Epidermal melanocyte (primary cell): Measurements from ENCODE around the gene OR4B1.
"Not testable (repeated sequence)": the region's sequence is repeated elsewhere in the genome, so short reads cannot be mapped to it uniquely, and the experiment has no call there.

Experiments used
- DNase-seq: peaks from one replicate; pipeline ENCODE4 v3.0.0; 2011; ENCODE audit warnings: low spot score; ENCODE audit not compliant: insufficient read length

OR4B1 gene, protein sequence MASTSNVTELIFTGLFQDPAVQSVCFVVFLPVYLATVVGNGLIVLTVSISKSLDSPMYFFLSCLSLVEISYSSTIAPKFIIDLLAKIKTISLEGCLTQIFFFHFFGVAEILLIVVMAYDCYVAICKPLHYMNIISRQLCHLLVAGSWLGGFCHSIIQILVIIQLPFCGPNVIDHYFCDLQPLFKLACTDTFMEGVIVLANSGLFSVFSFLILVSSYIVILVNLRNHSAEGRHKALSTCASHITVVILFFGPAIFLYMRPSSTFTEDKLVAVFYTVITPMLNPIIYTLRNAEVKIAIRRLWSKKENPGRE

DNA sequence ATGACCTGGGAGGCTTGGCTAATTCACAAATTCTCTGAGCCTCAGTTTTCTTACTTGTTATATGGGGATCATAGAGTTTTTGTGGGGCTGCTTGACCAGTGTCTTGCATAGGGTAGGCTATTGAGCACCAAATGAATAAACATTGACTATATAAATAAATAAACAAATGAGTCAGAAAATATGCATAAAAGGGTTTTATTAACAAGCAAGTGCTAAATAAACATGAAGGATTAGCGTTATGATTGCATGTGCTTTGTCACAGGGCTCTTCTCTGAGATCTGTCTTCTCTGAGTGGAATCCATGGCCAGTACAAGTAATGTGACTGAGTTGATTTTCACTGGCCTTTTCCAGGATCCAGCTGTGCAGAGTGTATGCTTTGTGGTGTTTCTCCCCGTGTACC lies at the start of gene OR4B1:
Gene OR4B1 (plus strand): TSS at position 301 of the 400 bp plus-strand sequence. CDS start 0 bp downstream, at position 301.
- DNase-seq = no peak

GRCh38 chr11:48167380-48167779 lies 49.2 kb upstream of the OR4B1 start:
- DNase-seq = no peak

DNA sequence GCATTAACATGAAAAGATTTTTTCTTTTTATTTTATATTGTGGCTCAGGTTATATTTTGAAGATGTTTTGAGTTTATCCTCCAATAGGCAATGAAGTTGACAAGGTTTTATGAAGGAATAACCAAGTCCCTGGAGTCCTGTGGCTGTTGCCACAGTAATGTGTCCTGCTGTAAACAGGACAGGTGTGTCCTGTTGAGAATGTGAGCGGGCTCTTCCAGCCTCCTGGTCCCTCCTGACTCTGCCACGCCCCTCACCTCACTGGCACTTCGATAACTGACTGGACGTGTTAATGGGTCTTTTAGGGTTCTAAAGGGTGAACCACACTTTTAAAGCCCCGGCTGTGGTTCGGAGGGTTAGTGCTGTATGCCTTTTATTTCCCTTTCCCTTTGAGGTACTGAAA lies 47.8 kb upstream of the OR4B1 start:
- no peak for DNase-seq

DNA sequence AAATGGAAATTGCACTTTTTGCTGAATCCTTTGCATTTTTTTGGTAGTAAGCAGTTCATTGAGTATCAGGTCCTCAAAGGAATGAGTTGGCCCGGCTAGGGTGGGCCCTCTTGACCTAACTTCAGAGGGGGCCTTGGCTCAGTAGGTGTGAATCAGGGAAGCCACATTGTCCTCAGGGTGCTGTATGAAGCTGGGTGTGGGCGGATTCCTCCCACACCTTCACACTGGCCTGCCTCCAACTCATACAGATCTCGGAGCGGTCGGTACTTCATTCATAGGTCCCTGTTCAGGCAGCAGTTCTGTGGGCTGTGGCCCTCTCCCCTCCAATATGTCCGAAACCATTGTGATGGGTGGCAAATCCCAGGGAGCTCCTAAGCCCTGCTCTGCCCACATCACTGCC lies 47.4 kb upstream of the OR4B1 start:
- DNase-seq = no peak

- no peak for DNase-seq
These were observed 46.9 kb upstream of the OR4B1 start for GRCh38 chr11:48169717-48170116.

- DNase-seq = no peak
These were observed 46.1 kb upstream of the OR4B1 start for GRCh38 chr11:48170241-48171233.

DNA sequence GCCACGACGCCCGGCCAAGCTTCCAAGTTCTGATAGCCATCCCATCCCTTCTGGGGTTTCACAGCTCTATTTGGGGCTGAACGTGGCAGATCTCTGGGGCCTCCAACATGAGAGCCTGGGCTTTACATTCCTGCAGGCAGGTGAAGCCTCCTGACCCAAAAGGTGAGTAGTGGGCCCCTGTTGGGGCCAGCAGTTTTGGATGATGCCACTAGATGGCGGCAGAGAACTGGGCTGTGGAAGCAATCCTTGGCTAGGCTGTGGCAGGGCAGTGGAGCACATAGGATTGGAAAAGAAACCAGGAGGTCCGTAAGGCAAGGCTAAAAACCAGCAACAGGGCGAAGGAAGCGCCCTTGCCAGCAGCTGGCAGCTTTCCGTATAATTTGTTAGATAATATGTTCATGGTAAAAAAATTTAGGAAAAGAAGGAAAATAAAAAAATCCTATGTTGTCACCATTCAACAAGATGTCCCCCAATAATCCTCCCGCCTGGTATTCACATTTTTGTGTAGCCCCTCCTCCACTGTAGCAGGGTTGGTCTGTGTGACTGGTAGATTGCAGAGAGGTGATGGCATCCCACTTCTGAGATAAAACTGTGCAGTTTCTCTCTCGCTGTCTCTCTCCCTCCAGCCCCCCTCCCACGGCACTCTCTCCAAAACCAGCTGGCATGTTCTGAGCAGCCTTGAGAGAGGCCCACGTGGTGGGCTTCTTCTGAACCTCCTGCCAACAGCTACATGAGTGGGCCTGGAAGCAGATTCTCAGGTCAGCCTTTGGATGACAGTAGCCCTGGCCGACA lies 43.6 kb upstream of the OR4B1 start:
- peak; percentile 37 for DNase-seq

DNA sequence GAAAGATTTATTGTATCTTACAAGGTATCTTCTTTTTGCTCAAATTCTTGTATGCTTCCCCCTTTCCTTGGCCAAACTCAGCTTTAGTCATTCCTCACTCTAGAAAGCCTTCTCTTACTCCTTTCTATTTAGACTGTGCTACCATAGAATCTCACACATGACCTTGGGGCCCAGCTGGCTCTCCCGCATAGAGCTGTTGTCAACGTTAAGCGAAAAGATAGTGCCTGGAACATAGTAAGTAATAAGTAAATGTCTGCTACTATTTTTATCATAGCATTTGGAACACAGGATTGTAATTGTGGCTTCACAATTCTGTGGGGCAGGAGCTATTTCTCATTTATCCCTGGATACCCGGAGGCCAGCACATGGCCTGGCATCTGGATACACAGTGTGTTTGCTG lies 38.9 kb upstream of the OR4B1 start:
- DNase-seq = no peak

- DNase-seq = no peak
These were observed 36.0 kb upstream of the OR4B1 start for GRCh38 chr11:48180627-48181026.

GRCh38 chr11:48182860-48183526 lies 33.6 kb upstream of the OR4B1 start:
- DNase-seq = no peak

DNA sequence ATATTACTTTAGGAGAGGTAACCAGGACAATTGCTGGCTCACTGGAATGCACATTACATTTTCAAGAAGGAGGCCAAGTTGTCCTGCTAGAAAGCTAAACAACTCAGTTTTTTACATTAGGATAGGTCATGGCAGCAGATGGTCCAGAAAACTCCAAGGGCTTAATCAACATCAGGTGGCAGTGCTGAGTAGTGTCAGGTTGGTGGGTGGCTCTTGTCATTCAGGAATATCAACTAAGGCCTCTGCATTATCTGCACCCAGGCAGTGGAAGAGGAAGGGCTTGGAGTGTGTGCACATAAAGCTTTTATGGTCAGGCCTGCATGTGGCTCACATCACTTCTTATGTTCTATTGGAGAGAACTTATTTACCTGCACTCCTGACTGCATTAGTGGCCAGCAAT lies 32.2 kb upstream of the OR4B1 start:
- no peak for DNase-seq

GRCh38 chr11:48190906-48191654 lies 25.5 kb upstream of the OR4B1 start:
- not testable (repeated sequence) for DNase-seq

DNA sequence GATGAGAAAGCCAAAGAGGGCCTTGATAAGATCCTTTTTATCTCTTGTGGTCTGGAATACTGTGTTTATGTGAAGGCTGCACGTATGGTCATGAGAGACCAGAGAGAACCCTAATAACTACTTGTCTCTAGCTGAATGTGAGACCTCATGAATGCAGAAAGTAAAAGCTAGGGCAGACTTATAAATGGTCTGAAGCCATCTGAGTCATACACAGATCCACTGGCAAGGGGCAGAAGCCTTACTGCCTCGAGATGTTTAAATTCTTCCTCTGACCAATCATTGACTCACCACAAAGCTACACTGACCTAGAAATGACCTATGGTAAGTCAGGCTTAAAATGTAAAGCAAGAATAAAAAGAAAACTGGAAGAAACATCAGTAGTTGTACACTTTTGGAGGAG lies 22.7 kb upstream of the OR4B1 start:
- DNase-seq = no peak

DNA sequence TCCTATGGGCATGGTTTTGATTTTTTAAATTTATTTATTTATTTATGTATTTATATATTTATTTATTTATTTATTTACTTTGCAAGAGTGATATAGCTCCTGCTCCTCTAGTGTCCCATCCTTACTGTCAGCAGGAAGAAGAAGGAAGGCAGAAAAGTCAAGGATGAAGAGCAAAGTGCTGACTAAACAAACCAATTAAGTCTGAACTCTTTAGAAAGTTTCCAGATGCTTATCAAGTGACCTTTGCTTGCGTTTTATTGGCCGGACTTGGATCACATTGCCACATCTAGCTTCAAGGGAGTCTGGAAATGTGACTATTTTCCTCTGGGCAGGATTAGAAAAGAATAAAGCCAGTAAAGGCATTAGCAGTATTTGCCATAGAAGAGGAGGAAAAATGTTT lies 8.7 kb upstream of the OR4B1 start:
- no peak for DNase-seq

GRCh38 chr11:48210052-48210451 lies 6.6 kb upstream of the OR4B1 start:
- DNase-seq = no peak

- DNase-seq = no peak
These were observed 12.2 kb downstream of the OR4B1 start for GRCh38 chr11:48228761-48229160.

DNA sequence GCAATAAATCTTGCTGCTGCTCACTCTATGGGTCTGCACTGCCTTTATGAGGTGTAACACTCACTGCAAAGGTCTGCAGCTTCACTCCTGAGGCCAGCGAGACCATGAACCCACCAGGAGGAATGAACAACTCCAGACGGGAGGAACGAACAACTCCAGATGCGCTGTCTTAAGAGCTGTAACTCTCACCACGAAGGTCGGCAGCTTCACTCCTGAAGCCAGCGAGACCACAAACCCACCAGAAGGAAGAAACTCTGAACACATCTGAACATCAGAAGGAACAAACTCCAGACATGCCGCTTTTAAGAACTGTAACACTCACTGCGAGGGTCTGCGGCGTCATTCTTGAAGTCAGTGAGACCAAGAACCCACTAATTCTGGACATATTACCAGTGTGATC lies 13.4 kb downstream of the OR4B1 start:
- DNase-seq = not testable (repeated sequence)

DNA sequence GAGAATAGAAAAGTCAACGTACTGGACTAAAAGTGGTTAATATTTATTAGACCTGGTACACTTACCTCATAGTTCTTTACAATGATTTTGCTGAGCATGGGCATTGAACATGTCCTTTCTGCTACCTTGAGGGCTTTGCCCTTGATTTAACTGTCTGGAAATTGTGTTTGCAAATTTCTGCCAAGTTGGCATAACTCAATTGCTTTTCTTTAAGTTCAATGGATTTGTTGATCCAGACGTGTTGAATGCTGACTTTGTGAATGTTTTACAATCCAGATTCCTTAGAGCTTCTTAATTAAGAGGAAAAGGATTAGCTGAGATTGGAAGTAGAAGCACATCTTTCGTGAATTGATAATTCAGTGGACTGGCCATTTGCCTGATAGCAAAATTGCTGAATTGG lies 21.1 kb downstream of the OR4B1 start:
- no peak for DNase-seq

GRCh38 chr11:48242501-48242900 lies 25.9 kb downstream of the OR4B1 start:
- DNase-seq = no peak

DNA sequence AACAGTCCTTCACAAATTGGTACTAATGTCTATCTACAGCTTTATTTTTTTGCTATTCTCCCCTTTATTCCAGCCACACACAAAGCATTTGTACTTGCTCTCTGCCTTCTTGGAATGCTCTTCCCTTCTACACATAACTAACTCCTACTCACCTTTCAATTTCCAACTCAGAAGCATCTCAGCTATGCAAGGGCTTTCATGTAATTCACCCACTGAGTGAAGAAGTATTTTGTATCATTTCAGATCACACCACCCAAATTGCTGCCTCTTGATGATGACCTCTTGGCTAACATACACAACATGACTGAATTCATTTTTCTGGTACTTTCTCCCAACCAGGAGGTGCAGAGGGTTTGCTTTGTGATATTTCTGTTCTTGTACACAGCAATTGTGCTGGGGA lies 28.2 kb downstream of the OR4B1 start, which contains the start of gene OR4X2:
Gene OR4X2 (plus strand): TSS at position 301 of the 400 bp plus-strand sequence. CDS start 0 bp downstream, at position 301.
- no peak for DNase-seq
